CD4-positive, alpha-beta T cell treated with Interleukin-15 for 4 hours (primary cell): Measurements from ENCODE around the gene HMCN1.
"Not testable (repeated sequence)": the region's sequence is repeated elsewhere in the genome, so short reads cannot be mapped to it uniquely, and the experiment has no call there.

ENCODE experiments used
- DNase-seq: peaks from one replicate; pipeline ENCODE4 v3.0.0-alpha.2; 2020; ENCODE audit warnings: low spot score

Gene HMCN1

DNA sequence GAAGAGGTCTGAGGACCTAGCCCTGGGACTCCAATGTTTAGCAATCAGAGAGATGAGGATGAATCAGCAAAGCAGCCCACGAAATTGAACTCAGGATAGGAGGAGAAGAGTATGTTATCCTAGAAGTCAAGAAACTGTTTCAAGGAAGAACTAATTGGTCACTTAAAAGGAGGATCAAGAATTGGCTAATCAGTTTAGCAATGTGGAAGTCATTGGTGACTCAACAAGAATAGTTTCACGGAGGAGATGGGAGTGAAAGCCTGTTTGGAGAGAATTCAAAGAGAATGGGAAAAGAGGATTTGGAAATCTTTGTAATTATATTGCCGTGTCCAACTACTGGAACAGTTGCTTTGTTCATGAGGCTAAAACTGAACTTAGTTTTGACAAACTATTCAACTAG lies 7.4 kb downstream of the HMCN1 start:
- DNase-seq = no peak

DNA sequence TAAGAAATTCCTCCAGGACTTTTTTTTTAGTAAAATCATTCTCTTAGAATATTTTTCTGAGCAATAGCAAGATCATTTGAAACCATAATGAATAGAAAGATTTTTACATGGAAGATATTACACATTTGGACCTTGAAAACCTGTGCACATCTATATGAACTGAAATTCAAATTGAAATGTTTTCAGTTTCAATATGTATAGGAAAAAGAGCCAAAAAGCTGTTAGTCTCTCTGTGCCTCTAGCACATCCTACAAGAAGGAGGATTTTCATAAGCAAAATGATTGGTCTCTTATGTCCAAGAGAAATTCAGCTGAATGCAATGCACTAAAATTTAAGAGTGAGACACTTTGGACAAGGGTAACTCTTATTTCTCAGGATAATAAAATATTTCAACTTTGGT lies 8.2 kb downstream of the HMCN1 start:
- no peak for DNase-seq

DNA sequence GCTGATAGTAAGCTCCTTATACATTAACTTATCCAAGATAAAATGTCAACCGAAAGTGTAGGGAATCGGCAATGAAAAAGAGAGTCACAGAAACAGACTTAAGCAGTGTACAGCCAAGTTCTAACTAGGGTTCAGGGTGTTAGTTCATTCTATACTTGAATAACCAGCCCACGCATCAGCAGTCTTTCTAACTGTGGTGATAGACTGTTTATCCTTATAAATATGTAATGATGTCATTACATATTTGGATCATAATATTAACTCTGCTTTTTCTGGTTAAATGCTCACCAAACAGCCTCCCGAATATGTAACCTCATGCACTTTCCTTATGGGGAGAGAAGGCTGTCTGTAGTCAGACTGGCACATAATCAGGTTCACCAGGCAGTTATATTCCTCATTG lies 11.0 kb downstream of the HMCN1 start:
- no peak for DNase-seq

DNA sequence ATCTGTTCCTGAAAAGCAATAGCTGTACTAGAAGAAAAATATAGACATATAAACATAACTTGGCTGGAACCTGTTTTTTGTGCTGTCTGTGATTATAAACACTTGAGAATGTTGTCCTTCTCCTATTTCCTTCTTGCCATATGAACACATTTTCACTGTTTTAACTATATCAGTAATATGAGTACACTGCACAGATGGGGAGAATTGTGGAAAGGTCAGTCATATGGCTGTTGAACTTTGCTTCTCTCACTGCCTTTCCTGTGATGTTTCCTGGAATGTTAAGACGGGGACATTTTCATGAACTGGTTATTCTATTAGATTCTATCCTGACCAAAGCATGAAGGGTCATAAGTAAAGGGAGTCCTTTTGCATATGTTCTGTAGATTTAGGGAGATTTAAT lies 24.9 kb downstream of the HMCN1 start:
- no peak for DNase-seq

DNA sequence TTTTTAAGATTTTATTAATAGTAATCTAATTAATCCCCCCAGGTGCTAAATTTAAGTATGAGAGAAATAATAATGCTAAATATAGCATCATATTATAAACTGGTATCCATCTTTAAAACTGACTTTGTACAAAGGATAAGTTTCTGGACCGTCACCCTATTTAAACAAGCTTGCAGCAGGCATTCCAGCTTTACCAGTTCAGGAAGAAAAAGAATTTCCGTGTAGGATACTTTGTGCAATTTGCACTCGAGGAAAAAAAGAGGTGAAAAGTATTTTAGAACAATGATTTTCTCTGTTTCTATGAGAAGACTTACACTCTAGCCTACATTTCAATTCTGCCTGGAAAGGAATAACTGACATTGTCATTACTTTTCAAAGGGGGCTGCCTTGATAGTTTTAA lies 27.6 kb downstream of the HMCN1 start:
- no peak for DNase-seq

DNA sequence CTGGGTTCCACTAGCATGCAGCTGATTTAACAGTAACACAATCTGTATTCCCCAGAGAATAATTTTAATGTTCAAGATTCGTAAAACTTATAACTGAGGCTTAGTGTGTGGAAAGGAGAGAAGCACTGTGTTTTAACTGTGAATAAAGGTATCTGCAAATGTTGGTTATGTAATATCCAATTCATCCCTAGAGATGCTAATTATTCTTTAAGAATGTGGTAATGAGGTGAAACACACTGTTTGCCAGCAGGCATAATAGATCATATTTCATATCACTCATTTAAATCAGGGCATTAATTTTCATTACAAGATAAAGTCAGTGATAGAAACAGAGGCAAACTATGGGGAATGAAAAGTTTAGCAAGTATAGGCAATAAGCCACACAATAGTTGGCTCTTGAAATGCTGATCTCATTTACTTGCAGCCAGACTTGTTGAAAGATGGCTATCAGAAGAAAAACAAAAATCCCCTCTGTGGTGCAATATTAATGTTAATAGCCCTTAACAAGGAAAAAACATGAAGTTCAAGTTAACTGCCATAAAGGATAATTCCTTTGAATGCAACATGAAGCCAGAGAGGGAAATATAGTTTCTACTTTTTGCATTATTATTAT lies 33.4 kb downstream of the HMCN1 start:
- DNase-seq = no peak

DNA sequence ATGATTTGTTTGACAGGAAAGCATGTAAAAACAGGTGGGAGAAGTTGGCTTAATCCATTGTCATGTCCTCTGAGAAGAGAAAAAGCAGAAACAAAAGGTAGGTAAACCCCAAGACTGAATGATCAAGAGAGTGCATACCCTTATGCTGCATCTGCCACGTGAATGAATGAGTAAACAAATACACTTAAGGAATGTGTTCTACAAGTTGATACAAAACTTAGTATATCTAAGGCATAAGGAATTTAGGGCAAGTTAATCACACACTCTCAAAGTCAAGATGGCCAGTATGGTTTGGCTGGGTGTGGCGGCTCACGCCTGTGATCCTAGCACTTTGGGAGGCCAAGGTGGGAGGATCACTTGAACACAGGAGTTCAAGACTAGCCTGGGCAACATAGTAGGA lies 34.2 kb downstream of the HMCN1 start:
- DNase-seq = no peak

- no peak for DNase-seq
These were observed 34.9 kb downstream of the HMCN1 start for GRCh38 chr1:185769136-185769535.

DNA sequence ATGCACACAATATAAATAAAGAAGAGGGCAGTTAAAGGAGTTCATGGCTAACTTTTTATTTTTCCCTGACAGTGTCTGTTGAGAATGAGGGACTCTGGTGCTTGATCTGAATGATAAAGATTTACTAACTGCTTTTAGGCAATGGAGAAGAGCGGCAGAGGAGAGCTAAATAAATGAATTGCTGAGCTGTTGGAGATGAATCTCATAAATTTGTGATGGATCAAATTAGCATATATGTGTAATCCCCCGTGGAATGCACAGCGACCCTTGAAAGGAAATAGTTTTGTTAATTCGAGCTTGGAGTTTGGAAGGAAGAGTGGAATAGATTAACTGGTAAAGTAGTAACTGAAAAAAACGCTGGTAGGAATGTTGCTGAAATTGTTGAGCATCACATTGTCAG lies 40.2 kb downstream of the HMCN1 start:
- no peak for DNase-seq

DNA sequence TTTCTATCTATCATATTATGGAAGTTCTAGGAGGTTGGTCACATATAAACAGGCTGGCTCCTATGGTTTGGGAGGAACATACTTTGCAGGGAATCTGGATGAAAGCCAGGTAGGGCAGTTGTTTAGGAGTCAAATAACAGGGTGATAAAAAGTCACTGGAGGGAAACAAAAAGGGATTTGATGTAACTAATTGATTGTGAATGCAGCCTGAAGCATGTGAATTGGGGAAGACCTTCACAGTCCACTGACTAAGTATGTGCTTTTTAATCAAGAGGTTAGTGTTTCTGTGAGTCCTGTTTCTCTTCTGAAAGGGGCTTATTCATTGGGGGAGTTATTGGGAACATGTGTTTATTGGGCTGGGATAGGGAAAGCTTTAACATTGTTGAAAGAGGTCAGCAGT lies 41.3 kb downstream of the HMCN1 start:
- no peak for DNase-seq

GRCh38 chr1:185776522-185776921 lies 42.3 kb downstream of the HMCN1 start:
- DNase-seq = no peak

- not testable (repeated sequence) for DNase-seq
These were observed 49.7 kb downstream of the HMCN1 start for GRCh38 chr1:185783860-185784259.

GRCh38 chr1:185785586-185785985 lies 51.4 kb downstream of the HMCN1 start:
- no peak for DNase-seq

DNA sequence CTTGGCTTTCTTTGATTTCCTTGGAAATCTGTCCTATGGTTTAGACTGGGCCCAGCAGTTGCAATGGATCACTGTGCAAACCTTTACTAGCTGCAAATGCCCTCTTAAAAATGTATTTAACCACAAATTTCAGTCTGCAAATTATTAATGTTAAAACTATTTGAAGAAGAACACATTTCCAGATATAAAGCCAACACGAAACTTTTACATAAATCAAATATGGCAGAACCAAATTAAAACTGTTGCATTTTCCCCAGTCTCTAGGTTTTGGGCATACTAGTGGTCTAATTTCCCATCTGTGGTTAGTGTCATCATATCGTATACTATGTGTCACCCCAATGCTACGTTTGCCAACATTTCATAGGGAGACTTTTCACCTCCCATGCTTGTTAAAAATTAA lies 52.3 kb downstream of the HMCN1 start:
- no peak for DNase-seq

GRCh38 chr1:185787238-185787637 lies 53.0 kb downstream of the HMCN1 start:
- DNase-seq = no peak

GRCh38 chr1:185788386-185788785 lies 54.2 kb downstream of the HMCN1 start:
- no peak for DNase-seq

DNA sequence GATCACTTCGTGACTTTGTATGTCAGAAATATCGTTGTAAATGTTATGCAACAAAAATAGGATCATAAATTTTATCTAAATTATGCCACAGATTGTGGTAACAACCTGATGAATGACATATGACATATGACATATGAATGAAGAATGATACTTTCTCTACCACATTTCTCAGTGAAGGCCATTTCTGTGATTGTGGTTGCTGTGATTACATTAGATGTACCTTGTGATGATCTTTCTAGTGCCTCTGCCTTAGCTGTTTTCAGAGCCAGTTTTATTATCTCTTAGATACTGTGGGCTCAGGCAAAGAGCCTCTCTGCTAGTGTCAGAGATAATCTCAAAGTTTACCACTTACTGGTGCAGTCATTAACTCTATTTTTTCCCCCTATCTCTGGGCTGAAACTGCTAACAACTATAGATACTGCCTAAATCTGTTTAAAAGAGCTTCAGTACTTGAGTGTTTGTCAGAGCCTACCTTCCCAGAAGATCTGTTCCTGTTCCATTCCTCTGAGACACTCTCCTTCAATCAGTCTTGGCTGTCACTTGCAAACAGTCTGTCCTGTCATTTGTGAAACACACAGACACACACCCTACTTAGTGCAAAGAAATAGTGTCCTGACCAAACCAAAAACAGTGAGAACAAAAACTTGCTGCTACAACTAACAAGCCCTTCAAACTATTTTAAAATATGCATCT lies 55.5 kb downstream of the HMCN1 start:
- DNase-seq = no peak

- DNase-seq = no peak
These were observed 56.1 kb downstream of the HMCN1 start for GRCh38 chr1:185790194-185790735.

DNA sequence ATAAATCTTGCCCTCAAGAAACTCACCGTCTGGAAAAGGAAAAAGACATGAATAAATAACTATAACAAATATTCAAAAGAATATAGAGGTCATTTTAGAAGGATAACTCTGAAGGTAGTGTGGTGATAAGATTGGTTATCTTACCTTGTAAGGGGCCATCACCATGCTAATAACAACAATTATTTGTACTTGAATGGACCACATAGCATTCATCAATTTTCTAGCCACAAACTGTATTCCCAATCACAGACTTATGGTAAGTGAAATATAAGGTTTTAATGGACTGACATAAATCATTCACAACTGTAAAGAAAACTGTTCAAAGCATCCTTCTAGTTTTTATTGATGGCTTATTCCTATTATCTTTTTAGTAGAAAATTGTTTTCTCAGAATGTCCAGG lies 57.8 kb downstream of the HMCN1 start:
- DNase-seq = no peak

DNA sequence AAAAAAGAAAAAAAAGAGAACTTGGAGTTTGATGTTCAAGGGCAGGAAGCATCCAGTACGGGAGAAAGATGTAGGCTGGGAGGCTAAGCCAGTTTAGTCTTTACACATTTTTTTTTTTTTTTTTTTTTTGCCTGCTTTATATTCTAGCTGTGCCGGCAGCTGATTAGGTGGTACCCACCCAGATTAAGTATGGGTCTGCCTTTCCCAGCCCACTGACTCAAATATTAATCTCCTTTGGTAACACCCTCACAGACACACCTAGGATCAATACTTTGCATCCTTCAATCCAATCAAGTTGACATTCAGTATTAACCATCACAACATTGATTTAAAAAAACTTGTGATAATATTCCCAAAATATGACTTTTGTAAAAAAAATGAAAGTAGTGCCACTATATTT lies 60.3 kb downstream of the HMCN1 start:
- not testable (repeated sequence) for DNase-seq

DNA sequence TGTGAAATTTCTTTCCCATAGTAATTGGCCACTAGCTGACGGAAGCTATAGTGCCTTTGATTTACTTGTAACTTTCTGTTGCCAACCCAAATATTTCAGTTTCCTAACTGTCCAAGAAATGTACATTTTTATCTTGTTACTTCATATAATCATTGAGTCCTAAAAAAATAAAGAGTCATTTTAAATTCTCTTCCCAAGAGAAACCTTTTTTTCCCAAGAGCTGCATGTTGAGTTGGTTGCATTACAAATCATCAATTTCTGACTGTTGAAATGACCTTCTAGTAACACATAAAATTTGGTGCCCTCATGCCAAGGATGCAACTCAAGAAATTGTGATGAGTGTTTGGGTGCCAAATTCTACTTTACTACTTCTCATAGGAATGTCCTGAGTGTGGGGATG lies 61.0 kb downstream of the HMCN1 start:
- no peak for DNase-seq

DNA sequence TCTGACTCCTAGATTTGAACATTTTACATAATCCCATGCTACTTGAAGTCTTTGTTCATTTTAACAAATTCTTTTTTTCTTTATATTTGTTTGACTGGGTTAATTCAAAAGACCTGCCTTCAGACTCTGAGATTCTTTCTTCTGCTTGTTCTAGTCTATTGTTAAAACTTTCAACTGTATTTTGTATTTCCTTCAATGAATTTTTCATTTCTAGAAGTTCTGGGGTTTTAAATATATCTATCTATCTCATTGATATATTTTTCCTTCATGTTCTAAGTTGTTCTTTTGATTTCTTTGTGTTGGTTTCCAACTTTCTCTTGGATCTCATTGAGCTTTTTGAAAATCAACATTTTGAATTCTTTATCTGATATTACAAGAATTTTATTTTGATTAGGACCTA lies 64.3 kb downstream of the HMCN1 start:
- no peak for DNase-seq

- DNase-seq = no peak
These were observed 69.0 kb downstream of the HMCN1 start for GRCh38 chr1:185803241-185803640.

- DNase-seq = no peak
These were observed 70.0 kb downstream of the HMCN1 start for GRCh38 chr1:185804206-185804605.
